ENCODE data around the gene DCANP1. TPM values are rescaled to one million over a fixed set of nuclear protein-coding genes. Genes with fewer than 3 reads are reported as not detected.

Gene DCANP1
- not detected in 2 replicates for total RNA-seq (2016; rRNA removed; fragmentation: Illumina TruSeq; extraction: Trizol)
- total RNA-seq (2016; cell fraction: cytosol; rRNA removed; fragmentation: Illumina TruSeq; extraction: Trizol; ENCODE audit: low read depth): not detected in 2 replicates
- not detected in 2 replicates for total RNA-seq (2016; cell fraction: insoluble cytoplasmic fraction; rRNA removed; fragmentation: Illumina TruSeq; extraction: Trizol)
- total RNA-seq (2016; cell fraction: membrane; rRNA removed; fragmentation: Illumina TruSeq; extraction: Trizol): not detected in 2 replicates
- not detected in 2 replicates for total RNA-seq (2016; cell fraction: nucleus; rRNA removed; fragmentation: Illumina TruSeq; extraction: Trizol)
- not detected in 2 replicates for polyA plus RNA-seq (2011; rRNA removed)
- not detected in 2 replicates for polyA plus RNA-seq (2011; cell fraction: cytosol; rRNA removed)
- polyA plus RNA-seq (2011; cell fraction: nucleus; rRNA removed): not detected in 2 replicates
- not detected in 2 replicates for polyA plus RNA-seq (2012)
- not detected in 2 replicates for polyA plus RNA-seq (2016; cell fraction: cytosol; fragmentation: Illumina TruSeq; extraction: Trizol; ENCODE audit: low read depth)
- polyA plus RNA-seq (2016; cell fraction: insoluble cytoplasmic fraction; fragmentation: Illumina TruSeq; extraction: Trizol; ENCODE audit: low read depth): not detected in 2 replicates
- polyA plus RNA-seq (2016; cell fraction: membrane; fragmentation: Illumina TruSeq; extraction: Trizol; ENCODE audit: low read depth): not detected in 2 replicates
- polyA plus RNA-seq (2016; cell fraction: nucleus; fragmentation: Illumina TruSeq; extraction: Trizol; ENCODE audit: insufficient read depth, low read depth): not detected in 2 replicates
- not detected in 2 replicates for polyA minus RNA-seq (2011; rRNA and poly(A)+ RNA removed; ENCODE audit: low replicate concordance)
- not detected in 2 replicates for polyA minus RNA-seq (2011; cell fraction: cytosol; rRNA and poly(A)+ RNA removed)
- polyA minus RNA-seq (2011; cell fraction: nucleus; rRNA and poly(A)+ RNA removed): not detected in 2 replicates
- not detected for Bru-seq, nascent RNA
- not detected for BruChase-seq, experiment 1, labeled RNA remaining after a 6-hour chase
- BruChase-seq, experiment 2, labeled RNA remaining after a 2-hour chase: not detected
- long read RNA-seq, experiment 1: 0 reads
- long read RNA-seq, experiment 2: 0 reads

GRCh38 chr5:135447298-135447929 is at the start of gene DCANP1:
Gene DCANP1 (minus strand): TSS chr5:135447348. CDS start chr5:135447108, 240 bp downstream.
- WGBS (ENCODE audit: low lambda C conversion rate): 11% methylated on average over 5 of the region's 5 CpGs
- no TSS peak for BruUV-seq (replicated peaks)
- FAIRE-seq: no peak
- H3K4me3 ChIP-seq (replicated peaks in 1 of 3; ENCODE audit: insufficient read depth in 1 of 3, low read depth in 2 of 3, low read length in 3 of 3): no peak within 1 kb of the TSS
- no peak within 1 kb of the TSS for H2AFZ ChIP-seq (ENCODE audit: low read length)
- in situ Hi-C loops (cut with HindIII; ENCODE audit: extremely low pct_ligation_motif_present, low pct_unique_long_range_greater_than_20kb) (no loop called here), intact Hi-C loops (cut with micrococcal nuclease; ENCODE audit: unreplicated experiment) (no loop called here)
- no peak within 1 kb of the TSS for H3K4me2 ChIP-seq (ENCODE audit: low read depth, low read length)
- POLR2A ChIA-PET: no interaction called here
- no peaks in the 10 kb centered on the region for H3K9me3 ChIP-seq (ENCODE audit: low read length)
- no peak for DNase-seq (ENCODE audit: low spot score)
- no peak within 1 kb of the TSS for H3K27ac ChIP-seq (ENCODE audit: extremely low read length, insufficient read depth, low read length)
- CTCF ChIA-PET (ENCODE audit: low intra/inter-chr PET ratio, low total read pairs): no interaction called here
- no peak within 1 kb of the TSS for H3K9ac ChIP-seq (ENCODE audit: insufficient read depth, low read depth, low read length)
- ATAC-seq: no peak
- H3K79me2 ChIP-seq (ENCODE audit: insufficient read depth, low read length): no peaks in the 10 kb centered on the region
- no peaks in the 10 kb centered on the region for H3K36me3 ChIP-seq (replicated peaks in 1 of 2; ENCODE audit: control insufficient read depth in 1 of 2, insufficient read depth in 2 of 2, low read length in 2 of 2)
- peaks cover 5 to 56% of the 10 kb centered on the region in 2 experiments; a peak in 4 of 5 replicates for H3K27me3 ChIP-seq (ENCODE audit: control insufficient read depth in 1 of 2, insufficient read depth in 2 of 2, low read length in 2 of 2)
- H4K20me1 ChIP-seq (ENCODE audit: insufficient read depth, low read length): no peaks in the 10 kb centered on the region
- H3K4me1 ChIP-seq (ENCODE audit: insufficient read depth, low read length): no peaks in the 10 kb centered on the region
- no peak for TF ChIP-seq ZNF253 (CRISPR knock-in tag; IDR thresholded peaks at IDR 0.05; ENCODE audit: borderline replicate concordance)
- TF ChIP-seq U2AF2 (IDR thresholded peaks at IDR 0.05; ENCODE audit: low read depth, low read length): no peak
- TF ChIP-seq ZMYM4 (CRISPR knock-in tag; IDR thresholded peaks at IDR 0.05): no peak
- TF ChIP-seq ZNF407 (CRISPR knock-in tag; IDR thresholded peaks at IDR 0.05; ENCODE audit: not compliant biosample characterization): no peak
- no peak for TF ChIP-seq ARID3A (IDR thresholded peaks at IDR 0.05; ENCODE audit: low read depth, low read length)
- TF ChIP-seq MAFF (IDR thresholded peaks at IDR 0.05; ENCODE audit: low read depth, low read length): no peak
- no peak for TF ChIP-seq CEBPB (IDR thresholded peaks at IDR 0.05; ENCODE audit: borderline replicate concordance, low read depth, low read length)
- TF ChIP-seq ZBTB26 (CRISPR knock-in tag; IDR thresholded peaks at IDR 0.05; ENCODE audit: borderline replicate concordance): no peak

All from HepG2 (cell line).